H1 (cell line): ENCODE data around the gene AHNAK2. TPM values are rescaled to one million over a fixed set of nuclear protein-coding genes. Genes with fewer than 3 reads are reported as not detected.

Experiments
- ATF3 ChIP-seq: IDR thresholded peaks from 2 replicates; pipeline ENCODE4 v1.6.1; 2011; ENCODE audit warnings: low read depth, mild to moderate bottlenecking, low read length; ENCODE audit not compliant: insufficient read depth
- BCL11A ChIP-seq, 2 experiments: IDR thresholded peaks; one replicate each; pipeline ENCODE4 v1.6.1; 2011; ENCODE audit warnings: low read depth in 2 of 2, low read length in 2 of 2, mild to moderate bottlenecking in 2 of 2
- HDAC2 ChIP-seq, 2 experiments: fragments of 300-600 bp in 1 of 2; sonication (generic) in 1 of 2; IDR thresholded peaks; 2 replicates each; pipeline ENCODE4 v1.6.1; 2011 to 2012; ENCODE audit warnings: low read depth in 2 of 2, low read length in 2 of 2, mild to moderate bottlenecking in 2 of 2, moderate library complexity in 2 of 2, borderline replicate concordance in 1 of 2, inconsistent platforms in 1 of 2
- KDM1A ChIP-seq: fragments of 200-600, 300-600 bp; sonication (generic); IDR thresholded peaks from 2 replicates; pipeline ENCODE4 v1.7.1; 2016; ENCODE audit warnings: mild to moderate bottlenecking, low read length, borderline replicate concordance
- PHF8 ChIP-seq: fragments of 200-600 bp; sonication (generic); conservative IDR thresholded peaks from 2 replicates; pipeline ENCODE4 v1.7.1; 2012; ENCODE audit warnings: low read depth, mild to moderate bottlenecking, inconsistent platforms, low read length, moderate library complexity
- RBBP5 ChIP-seq: IDR thresholded peaks from 2 replicates; pipeline ENCODE4 v1.7.1; 2012; ENCODE audit warnings: low read depth, mild to moderate bottlenecking, inconsistent platforms, low read length, moderate library complexity, borderline replicate concordance
- polyA plus RNA-seq, 7 experiments: library from polyadenylated mRNA; depleted of rRNA in 3 of 7; stranded (reverse) in 5 of 7; unstranded in 2 of 7; fragments of >200 nt in 5 of 7; fragments of 200-250 nt in 2 of 7; gene quantifications; 1 replicate in 5 of 7; 2 replicates in 1 of 7; 4 replicates in 1 of 7; pipeline versions ENCODE4 v1.2.1 to v1.2.3, GENCODE V29; 2011 to 2013; ENCODE audit warnings: missing spikeins in 2 of 7, mixed read lengths in 2 of 7
- total RNA-seq: library from RNA; stranded (reverse); fragmentation: NEBNext Ultra II Directional; extraction: Animal tissue kit (Norgen Biotek cat#: 25700); gene quantifications from 2 replicates; pipeline ENCODE4 v1.2.1, GENCODE V29; 2021

Gene AHNAK2
- total and polyA plus RNA-seq, 2 of the 8 experiments (the other 6 are each of a cell fraction or from before 2014, with no cell fraction given): 0.95 to 2.0 TPM

GRCh38 chr14:104978746-104979691 is 845 bp upstream of the AHNAK2 start (continued):
- TF ChIP-seq ATF3 (no peak), HDAC2 (IDR thresholded peaks at IDR 0.05; ENCODE audit: borderline replicate concordance in 1 of 2, low read depth in 2 of 2, low read length in 2 of 2) (no peak), PHF8 (no peak), KDM1A (no peak), BCL11A (IDR thresholded peaks at IDR 0.05; ENCODE audit: low read depth in 2 of 2, low read length in 2 of 2) (no peak), RBBP5 (no peak)
